Upper lobe of left lung (tissue), 6 donors: ENCODE measurements around the gene CCND2. TPM values are rescaled to one million over a fixed set of nuclear protein-coding genes. Genes with fewer than 3 reads are reported as not detected.

Experiments
- ATAC-seq, 2 donors: fragments of 200-7000 bp; cut with Tn5 transposase; one replicate each; pipeline ENCODE4 v1.9.1; 2022; ENCODE audit warnings: mild to moderate bottlenecking in 2 of 2, moderate library complexity in 2 of 2; ENCODE audit not compliant: low FRiP score in 2 of 2
- DNase-seq, 2 donors: peaks; one replicate each; pipeline ENCODE4 v3.0.0-alpha.2; 2019 to 2020
- H3K27ac ChIP-seq, 4 donors: fragments of 200-600 bp; sonication (generic); one replicate each; pipeline ENCODE4 v1.5.1; 2016 to 2019
- H3K27me3 ChIP-seq, 4 donors: fragments of 200-600 bp; sonication (generic); one replicate each; pipeline ENCODE4 v1.5.1; 2017 to 2019
- H3K36me3 ChIP-seq, 4 donors: fragments of 200-600 bp; sonication (generic); one replicate each; pipeline ENCODE4 v1.5.1; 2016 to 2019
- H3K4me1 ChIP-seq, 4 donors: fragments of 200-600 bp; sonication (generic); one replicate each; pipeline ENCODE4 v1.5.1; 2018 to 2019
- H3K4me3 ChIP-seq, 4 donors: fragments of 200-600 bp; sonication (generic); one replicate each; pipeline ENCODE4 v1.5.1; 2017 to 2019; ENCODE audit warnings: mild to moderate bottlenecking in 2 of 4, moderate library complexity in 1 of 4
- H3K9me3 ChIP-seq, 4 donors: fragments of 200-600 bp; sonication (generic); one replicate each; pipeline ENCODE4 v1.5.1; 2018 to 2019
- EP300 ChIP-seq, 4 donors: sonication (generic); formaldehyde crosslinking; IDR thresholded peaks; one replicate each; pipeline ENCODE4 v1.5.1; 2017; ENCODE audit warnings: antibody characterized with exemption in 4 of 4, control low read depth in 2 of 4
- POLR2A ChIP-seq, 4 donors: fragments of 450-650 bp; IDR thresholded peaks; one replicate each; pipeline ENCODE4 v1.5.1; 2016 to 2017; ENCODE audit warnings: antibody characterized with exemption in 4 of 4, mild to moderate bottlenecking in 2 of 4
- POLR2AphosphoS5 ChIP-seq, 2 donors: sonication (generic); formaldehyde crosslinking; IDR thresholded peaks; one replicate each; pipeline ENCODE4 v1.5.1; 2017; ENCODE audit warnings: antibody characterized with exemption in 2 of 2
- WGBS, 2 donors: methylation state at CpG; one replicate each; pipeline ENCODE4 v1.1.5; 2017 to 2018; 5-methylcytosine and 5-hydroxymethylcytosine counted together
- total RNA-seq, 6 donors: library from RNA; depleted of rRNA in 4 of 6; stranded (reverse); fragments of >200 nt in 4 of 6; gene quantifications; one replicate each; pipeline versions ENCODE4 v1.1.0 to v1.2.1, GENCODE V29; 2016 to 2021
- TF ChIP-seq, protein P1 (sequence below), 6 experiments: fragments of 450-650 bp in 4 of 6; fragments of 200-600 bp in 2 of 6; sonication (generic) in 2 of 6; IDR thresholded peaks; one replicate each; pipeline ENCODE4 v1.5.1; 2016 to 2019; ENCODE audit warnings: antibody characterized with exemption in 6 of 6
- donor health status: DM: no; HTN: no; CAD: no; lungs with moderate emphysema.
- donor health status: DM: no; HTN: yes; CAD: no; lungs with severe emphysema.

The CCND2 gene
- total RNA-seq, 6 donors from 2014 or later = 47.1 to 101 (median 64.6) TPM

DNA sequence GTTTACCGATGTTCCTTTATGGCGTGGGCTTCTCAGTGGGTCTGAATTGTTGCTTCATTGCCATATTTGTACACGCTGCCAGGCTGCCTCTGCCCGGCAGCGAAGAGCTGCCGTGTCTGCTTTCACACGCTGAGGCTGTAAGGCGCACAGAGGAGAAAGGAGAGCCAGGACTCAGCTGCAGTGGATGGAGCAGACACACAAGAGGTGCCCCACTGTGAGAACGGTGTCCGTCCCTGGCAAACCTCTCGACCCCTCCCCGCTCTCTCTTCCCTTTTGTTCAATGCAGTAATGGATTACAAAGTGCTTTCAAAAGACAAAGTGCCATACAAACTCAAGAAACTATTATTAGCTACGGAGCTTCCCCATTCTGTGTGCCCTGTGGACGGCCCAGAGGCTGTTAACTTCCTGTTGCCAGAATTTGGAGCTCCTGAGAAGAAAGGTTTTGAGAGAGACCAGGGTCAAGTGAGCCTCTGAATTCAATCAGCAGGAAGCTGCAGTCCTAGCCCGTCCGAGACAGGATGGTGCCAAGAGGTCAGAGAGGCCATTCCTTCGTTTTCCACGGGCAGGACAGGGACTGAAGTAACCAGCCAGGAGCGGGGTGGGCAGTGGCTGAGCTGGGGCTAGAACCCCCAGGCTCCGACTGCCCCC, 15.8 kb downstream of the CCND2 start:
- Histone ChIP-seq H3K36me3 (peaks cover 3 to 47% (median 29%) of the 10 kb centered on the region in 4 donors), H3K27ac (peak overlapping the region; percentile 68 to 82 (median 74)), H3K27me3 (no peaks in the 10 kb centered on the region), H3K4me3 (peak overlapping the region in 3 of 4 donors; percentile 6 to 26 (median 25)), H3K9me3 (no peaks in the 10 kb centered on the region), H3K4me1 (peaks cover 0 to 29% (median 6%) of the 10 kb centered on the region in 4 donors)
- TF ChIP-seq POLR2A (IDR thresholded peaks at IDR 0.05) (no peak), POLR2AphosphoS5 (IDR thresholded peaks at IDR 0.05) (no peak), EP300 (IDR thresholded peaks at IDR 0.05) (no peak)
- TF ChIP-seq, protein P1, sequence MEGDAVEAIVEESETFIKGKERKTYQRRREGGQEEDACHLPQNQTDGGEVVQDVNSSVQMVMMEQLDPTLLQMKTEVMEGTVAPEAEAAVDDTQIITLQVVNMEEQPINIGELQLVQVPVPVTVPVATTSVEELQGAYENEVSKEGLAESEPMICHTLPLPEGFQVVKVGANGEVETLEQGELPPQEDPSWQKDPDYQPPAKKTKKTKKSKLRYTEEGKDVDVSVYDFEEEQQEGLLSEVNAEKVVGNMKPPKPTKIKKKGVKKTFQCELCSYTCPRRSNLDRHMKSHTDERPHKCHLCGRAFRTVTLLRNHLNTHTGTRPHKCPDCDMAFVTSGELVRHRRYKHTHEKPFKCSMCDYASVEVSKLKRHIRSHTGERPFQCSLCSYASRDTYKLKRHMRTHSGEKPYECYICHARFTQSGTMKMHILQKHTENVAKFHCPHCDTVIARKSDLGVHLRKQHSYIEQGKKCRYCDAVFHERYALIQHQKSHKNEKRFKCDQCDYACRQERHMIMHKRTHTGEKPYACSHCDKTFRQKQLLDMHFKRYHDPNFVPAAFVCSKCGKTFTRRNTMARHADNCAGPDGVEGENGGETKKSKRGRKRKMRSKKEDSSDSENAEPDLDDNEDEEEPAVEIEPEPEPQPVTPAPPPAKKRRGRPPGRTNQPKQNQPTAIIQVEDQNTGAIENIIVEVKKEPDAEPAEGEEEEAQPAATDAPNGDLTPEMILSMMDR (IDR thresholded peaks at IDR 0.05) = no peak
- ATAC-seq = peak; percentile 58 to 70
- peak in 1 of 2 donors; percentile 48 for DNase-seq
- WGBS, 2 donors = 52 to 54% methylated on average over 18 to 19 of the region's 20 CpGs

DNA sequence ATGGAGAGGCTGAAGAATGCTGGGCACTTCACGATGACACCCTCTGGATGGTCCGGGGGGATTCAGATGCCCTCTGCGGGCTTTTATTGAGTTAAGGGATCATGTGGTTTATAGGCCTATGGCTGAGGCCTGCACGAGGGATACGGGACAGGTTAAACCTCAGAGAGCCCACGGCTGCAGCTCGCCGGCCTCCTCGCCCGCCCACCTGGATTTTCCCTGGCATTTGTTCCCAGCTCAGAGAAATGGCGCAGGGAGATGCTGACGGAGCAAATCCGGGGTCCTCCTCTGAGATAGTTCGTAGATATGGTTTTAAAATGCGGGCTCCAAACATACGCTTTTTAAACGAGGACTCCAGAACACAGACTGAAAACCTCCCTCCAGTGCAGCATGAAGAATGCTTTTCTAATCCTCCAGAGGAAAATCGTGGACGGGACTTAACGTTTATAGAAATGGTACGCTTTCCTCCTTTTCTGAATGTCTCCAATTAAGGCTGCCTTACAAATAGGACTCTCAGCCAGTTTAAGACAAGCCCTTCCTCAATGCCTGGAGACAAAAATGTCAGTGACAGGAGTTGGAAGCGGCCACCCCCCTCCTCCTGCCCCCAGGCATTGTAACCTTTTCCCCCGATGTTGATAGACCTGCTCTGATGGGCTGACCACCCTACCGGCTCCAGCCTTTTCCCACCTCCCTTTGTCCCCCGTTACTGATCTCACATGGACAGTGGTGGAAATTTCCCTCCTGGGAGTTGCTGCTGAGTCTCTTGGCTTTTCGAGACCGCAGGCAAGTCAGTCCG, 16.6 kb downstream of the CCND2 start:
- Histone ChIP-seq H3K4me3 (no peak overlapping the region), H3K9me3 (no peaks in the 10 kb centered on the region), H3K27me3 (no peaks in the 10 kb centered on the region), H3K4me1 (peaks cover 0 to 29% (median 6%) of the 10 kb centered on the region in 4 donors), H3K36me3 (peaks cover 0 to 45% (median 28%) of the 10 kb centered on the region in 4 donors), H3K27ac (peak overlapping the region; percentile 68 to 82 (median 74))
- DNase-seq = no peak
- no peak for ATAC-seq
- TF ChIP-seq EP300 (IDR thresholded peaks at IDR 0.05) = no peak
- no peak for TF ChIP-seq POLR2A (IDR thresholded peaks at IDR 0.05)
- TF ChIP-seq POLR2AphosphoS5 (IDR thresholded peaks at IDR 0.05) = no peak
- TF ChIP-seq, protein P1 (IDR thresholded peaks at IDR 0.05) = no peak
- 92 to 93% methylated on average over 19 to 28 of the region's 28 CpGs for WGBS, 2 donors

DNA sequence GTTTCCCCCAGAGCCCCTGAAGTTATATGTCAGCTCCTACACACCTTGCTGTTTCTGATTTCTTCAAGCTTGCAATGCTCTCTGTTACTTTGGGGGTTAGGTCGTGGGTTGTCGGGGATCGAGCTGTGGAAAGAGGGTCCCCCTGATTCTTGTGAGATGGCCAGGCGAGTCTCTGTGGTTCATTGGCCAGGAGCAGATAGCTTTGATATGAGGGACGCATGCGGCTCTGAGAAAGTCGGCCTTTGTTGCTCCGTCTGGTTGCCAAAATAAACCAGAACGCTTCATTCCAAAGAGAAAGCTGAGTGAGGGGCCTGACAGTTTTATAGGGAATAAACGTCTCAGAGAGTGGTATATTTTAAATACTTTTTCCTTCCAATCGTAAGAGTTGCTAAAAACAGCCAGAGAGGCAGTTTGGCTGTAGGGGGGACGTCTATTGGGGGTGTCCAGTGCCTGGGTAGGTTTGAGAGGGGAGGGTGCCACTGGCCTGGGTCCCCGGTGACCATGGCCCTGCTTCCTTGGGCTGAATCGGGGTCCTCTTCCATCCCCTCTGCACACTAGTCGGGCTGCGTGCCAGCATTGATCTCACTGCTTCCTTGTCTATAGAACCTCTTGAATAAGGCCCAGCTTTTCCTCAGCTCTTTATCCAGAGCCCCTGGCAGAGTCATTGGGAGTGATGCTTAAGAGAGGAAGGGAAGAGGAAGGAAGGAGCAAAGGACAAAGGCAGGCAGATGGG, 18.9 kb downstream of the CCND2 start:
- no peak overlapping the region for H3K27ac ChIP-seq
- WGBS, 2 donors = 73 to 87% methylated on average over 16 of the region's 16 CpGs
- no peaks in the 10 kb centered on the region for H3K27me3 ChIP-seq
- no peak overlapping the region for H3K4me3 ChIP-seq
- H3K36me3 ChIP-seq = peaks cover 0 to 29% (median 18%) of the 10 kb centered on the region in 4 donors
- H3K4me1 ChIP-seq = peaks cover 0 to 14% (median 5%) of the 10 kb centered on the region in 4 donors
- ATAC-seq (no peak), DNase-seq (no peak)
- H3K9me3 ChIP-seq = no peaks in the 10 kb centered on the region
- TF ChIP-seq EP300 (IDR thresholded peaks at IDR 0.05) (no peak), POLR2A (IDR thresholded peaks at IDR 0.05) (no peak), POLR2AphosphoS5 (IDR thresholded peaks at IDR 0.05) (no peak)
- TF ChIP-seq, protein P1 (IDR thresholded peaks at IDR 0.05) = no peak

DNA sequence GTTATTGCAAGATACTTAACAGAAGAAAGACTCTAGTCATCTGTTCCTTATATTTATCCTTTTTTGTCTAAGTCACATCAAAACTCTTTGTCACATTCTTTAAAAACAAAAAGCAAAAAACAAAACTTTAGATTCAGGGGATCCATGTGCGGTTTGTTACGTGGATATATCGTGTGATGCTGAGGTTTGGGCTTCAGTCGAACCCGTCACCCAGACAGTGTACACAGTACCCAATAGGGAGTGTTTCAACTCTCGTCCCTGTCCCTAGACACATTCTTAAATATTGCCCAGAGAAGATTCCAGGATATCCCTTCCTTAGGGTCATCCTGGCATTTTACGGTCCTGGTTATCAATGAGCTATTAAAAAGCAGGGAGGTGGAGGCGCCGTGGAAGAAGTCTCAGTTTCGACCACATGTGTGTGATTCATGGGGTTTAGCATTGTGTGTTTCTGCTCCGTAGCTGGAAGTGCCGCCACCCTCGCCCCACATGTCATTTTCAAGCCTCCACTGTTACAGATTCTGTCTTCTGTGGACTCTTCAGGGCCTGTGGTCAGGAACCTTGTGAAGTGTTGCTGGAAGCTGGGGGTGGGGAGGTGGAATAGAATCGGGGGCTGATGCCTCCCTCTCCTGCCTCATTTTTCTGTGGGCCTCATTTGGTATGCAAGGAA, 19.9 kb downstream of the CCND2 start:
- Histone ChIP-seq H3K9me3 (no peaks in the 10 kb centered on the region), H3K4me3 (no peak overlapping the region), H3K4me1 (peaks cover 0 to 7% (median 4%) of the 10 kb centered on the region in 4 donors), H3K27ac (no peak overlapping the region), H3K27me3 (no peaks in the 10 kb centered on the region), H3K36me3 (peaks cover 0 to 29% (median 18%) of the 10 kb centered on the region in 4 donors)
- no peak for ATAC-seq
- WGBS, 2 donors = 78 to 81% methylated on average over 14 of the region's 14 CpGs
- no peak for DNase-seq
- TF ChIP-seq, protein P1 (IDR thresholded peaks at IDR 0.05) = no peak
- no peak for TF ChIP-seq EP300 (IDR thresholded peaks at IDR 0.05)
- no peak for TF ChIP-seq POLR2AphosphoS5 (IDR thresholded peaks at IDR 0.05)
- no peak for TF ChIP-seq POLR2A (IDR thresholded peaks at IDR 0.05)
